ENCODE results near the gene RSU1. TPM values are rescaled to one million over a fixed set of nuclear protein-coding genes. Genes with fewer than 3 reads are reported as not detected.

Gene RSU1
- total RNA-seq, 4 donors from 2014 or later, result 25.1 to 61.6 (median 44.7) TPM

DNA sequence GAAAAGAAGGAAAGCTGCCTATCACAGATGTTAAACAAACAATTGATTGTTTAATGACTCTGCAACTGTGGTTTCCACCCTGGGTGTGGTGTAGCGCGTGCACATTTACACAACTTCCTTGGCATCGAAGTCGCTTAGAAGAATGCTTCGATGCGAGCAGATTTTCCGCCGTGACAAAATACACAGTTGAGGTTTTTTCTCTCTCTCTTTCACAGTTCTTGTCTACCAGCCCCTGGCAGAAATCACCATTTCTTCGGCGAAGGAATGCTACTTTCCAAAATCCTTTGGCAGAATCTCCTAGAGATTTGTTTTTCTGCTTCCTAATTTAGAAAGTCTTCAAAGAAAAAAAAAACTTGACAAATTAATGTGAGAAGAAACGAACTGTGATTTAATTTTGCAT is 224.8 kb downstream of the RSU1 start:
- Histone ChIP-seq H3K4me3 (no peak overlapping the region), H3K4me1 (no peaks in the 10 kb centered on the region), H3K27me3 (no peaks in the 10 kb centered on the region), H3K27ac (no peak overlapping the region), H3K9me3 (no peaks in the 10 kb centered on the region), H3K36me3 (peaks cover 0 to 38% (median 0%) of the 10 kb centered on the region in 3 donors)
- TF ChIP-seq, protein P1, sequence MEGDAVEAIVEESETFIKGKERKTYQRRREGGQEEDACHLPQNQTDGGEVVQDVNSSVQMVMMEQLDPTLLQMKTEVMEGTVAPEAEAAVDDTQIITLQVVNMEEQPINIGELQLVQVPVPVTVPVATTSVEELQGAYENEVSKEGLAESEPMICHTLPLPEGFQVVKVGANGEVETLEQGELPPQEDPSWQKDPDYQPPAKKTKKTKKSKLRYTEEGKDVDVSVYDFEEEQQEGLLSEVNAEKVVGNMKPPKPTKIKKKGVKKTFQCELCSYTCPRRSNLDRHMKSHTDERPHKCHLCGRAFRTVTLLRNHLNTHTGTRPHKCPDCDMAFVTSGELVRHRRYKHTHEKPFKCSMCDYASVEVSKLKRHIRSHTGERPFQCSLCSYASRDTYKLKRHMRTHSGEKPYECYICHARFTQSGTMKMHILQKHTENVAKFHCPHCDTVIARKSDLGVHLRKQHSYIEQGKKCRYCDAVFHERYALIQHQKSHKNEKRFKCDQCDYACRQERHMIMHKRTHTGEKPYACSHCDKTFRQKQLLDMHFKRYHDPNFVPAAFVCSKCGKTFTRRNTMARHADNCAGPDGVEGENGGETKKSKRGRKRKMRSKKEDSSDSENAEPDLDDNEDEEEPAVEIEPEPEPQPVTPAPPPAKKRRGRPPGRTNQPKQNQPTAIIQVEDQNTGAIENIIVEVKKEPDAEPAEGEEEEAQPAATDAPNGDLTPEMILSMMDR (IDR thresholded peaks at IDR 0.05), result no peak
- TF ChIP-seq EP300 (IDR thresholded peaks at IDR 0.05), result peak in 1 of 2 donors; percentile 9
- 75 to 85% methylated on average over 11 of the region's 11 CpGs for WGBS, 2 donors
- no peak for DNase-seq (ENCODE audit: low spot score in 2 of 2)

DNA sequence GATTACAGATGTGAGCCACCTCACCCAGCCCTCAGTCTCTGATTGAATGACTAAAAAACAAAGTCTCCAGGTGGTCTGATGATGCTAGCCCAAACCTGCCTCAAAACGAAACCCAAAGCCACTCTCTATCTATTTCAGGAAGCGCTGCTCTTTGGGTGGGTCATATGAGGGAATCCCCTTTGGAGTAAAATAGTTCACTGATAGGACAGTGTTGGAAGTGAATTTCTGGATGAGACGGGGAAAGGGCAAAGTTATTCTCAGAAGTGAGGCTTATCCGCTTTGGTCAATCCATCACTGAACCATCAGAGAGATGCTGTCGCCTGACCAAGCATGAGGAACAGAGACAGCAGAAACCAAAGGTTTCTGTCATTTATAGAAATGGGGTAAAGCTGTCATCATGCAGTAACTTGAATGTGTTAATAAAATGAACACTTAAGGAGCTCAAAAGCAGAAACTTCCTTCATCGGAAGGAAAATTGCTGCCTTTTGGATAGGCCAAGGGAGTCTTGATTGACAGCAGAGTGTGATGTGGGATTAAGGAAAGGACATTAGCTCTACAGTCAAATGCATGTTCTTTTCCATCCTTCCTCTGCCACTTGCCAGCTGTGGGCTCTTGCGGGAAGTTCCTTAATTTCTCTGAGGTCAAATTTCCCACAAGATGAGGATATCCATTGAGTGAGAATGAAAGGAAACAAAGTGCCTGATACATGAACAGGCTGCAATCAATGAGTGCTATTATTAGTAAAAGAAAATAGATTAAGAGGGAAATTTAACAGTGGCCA is 230.7 kb downstream of the RSU1 start:
- H3K9me3 ChIP-seq, result no peaks in the 10 kb centered on the region
- peaks cover 0 to under 1% (median 0%) of the 10 kb centered on the region in 3 donors for H3K36me3 ChIP-seq
- H3K27ac ChIP-seq, result no peak overlapping the region
- 82 to 87% methylated on average over 7 of the region's 7 CpGs for WGBS, 2 donors
- no peak for DNase-seq (ENCODE audit: low spot score in 2 of 2)
- no peak overlapping the region for H3K4me3 ChIP-seq
- H3K4me1 ChIP-seq, result no peaks in the 10 kb centered on the region
- H3K27me3 ChIP-seq, result no peaks in the 10 kb centered on the region
- no peak for TF ChIP-seq EP300 (IDR thresholded peaks at IDR 0.05)
- no peak for TF ChIP-seq POLR2A (IDR thresholded peaks at IDR 0.05)
- TF ChIP-seq, protein P1 (IDR thresholded peaks at IDR 0.05), result no peak

DNA sequence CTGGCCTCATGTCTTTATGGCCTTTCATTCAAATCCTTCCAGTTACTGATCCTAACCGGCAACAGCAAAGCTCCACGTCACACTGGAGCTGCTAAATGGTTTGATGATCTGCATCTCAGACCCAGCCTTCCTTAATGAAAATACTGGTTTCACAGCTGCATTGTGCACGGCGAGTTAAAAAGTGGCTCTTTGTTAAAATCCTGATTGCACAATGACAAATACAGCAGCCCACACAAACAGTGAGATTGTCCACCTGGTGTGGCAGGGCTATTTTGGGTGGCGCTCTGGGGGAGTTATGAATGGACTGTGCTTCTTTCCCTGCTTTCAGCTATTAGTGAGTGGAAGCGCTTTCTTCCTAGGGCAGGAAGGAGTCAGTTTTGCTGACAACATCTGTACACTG is 232.1 kb downstream of the RSU1 start:
- TF ChIP-seq, protein P1 (IDR thresholded peaks at IDR 0.05), result no peak
- TF ChIP-seq EP300 (IDR thresholded peaks at IDR 0.05), result no peak
- no peak for TF ChIP-seq POLR2A (IDR thresholded peaks at IDR 0.05)
- no peaks in the 10 kb centered on the region for H3K4me1 ChIP-seq
- WGBS, 2 donors, result 42 to 52% methylated on average over 6 of the region's 6 CpGs
- no peaks in the 10 kb centered on the region for H3K36me3 ChIP-seq
- peaks cover 0 to 4% (median 0%) of the 10 kb centered on the region in 4 donors for H3K9me3 ChIP-seq
- H3K27me3 ChIP-seq, result no peaks in the 10 kb centered on the region
- no peak overlapping the region for H3K27ac ChIP-seq
- DNase-seq (ENCODE audit: low spot score in 2 of 2), result no peak
- H3K4me3 ChIP-seq, result no peak overlapping the region

DNA sequence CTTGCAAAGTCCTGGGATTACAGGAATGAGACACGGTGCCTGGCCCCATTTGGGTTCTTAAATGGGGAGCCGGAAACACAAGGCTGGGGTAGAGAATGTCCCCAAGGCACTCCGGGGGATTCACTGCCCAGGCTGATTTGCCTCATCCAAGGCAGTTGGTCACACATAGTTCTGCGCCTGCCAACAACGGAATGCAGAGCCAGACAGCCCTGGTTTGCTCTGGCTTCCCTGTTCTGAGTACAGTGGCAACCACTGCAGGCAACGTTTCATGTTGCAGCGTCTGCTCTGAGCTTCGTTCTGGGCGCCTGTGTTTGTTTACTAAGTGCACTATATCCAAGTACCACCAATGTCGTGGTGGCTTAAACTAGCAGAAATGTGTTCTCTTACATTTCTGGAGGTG is 233.8 kb downstream of the RSU1 start:
- no peaks in the 10 kb centered on the region for H3K36me3 ChIP-seq
- no peak overlapping the region for H3K4me3 ChIP-seq
- H3K9me3 ChIP-seq, result peaks cover 0 to 8% (median 0%) of the 10 kb centered on the region in 4 donors
- H3K27ac ChIP-seq, result no peak overlapping the region
- DNase-seq (ENCODE audit: low spot score in 2 of 2), result no peak
- TF ChIP-seq, protein P1 (IDR thresholded peaks at IDR 0.05), result no peak
- no peak for TF ChIP-seq EP300 (IDR thresholded peaks at IDR 0.05)
- no peak for TF ChIP-seq POLR2A (IDR thresholded peaks at IDR 0.05)
- no peaks in the 10 kb centered on the region for H3K4me1 ChIP-seq
- WGBS, 2 donors, result 83 to 87% methylated on average over 10 of the region's 10 CpGs
- H3K27me3 ChIP-seq, result no peaks in the 10 kb centered on the region

DNA sequence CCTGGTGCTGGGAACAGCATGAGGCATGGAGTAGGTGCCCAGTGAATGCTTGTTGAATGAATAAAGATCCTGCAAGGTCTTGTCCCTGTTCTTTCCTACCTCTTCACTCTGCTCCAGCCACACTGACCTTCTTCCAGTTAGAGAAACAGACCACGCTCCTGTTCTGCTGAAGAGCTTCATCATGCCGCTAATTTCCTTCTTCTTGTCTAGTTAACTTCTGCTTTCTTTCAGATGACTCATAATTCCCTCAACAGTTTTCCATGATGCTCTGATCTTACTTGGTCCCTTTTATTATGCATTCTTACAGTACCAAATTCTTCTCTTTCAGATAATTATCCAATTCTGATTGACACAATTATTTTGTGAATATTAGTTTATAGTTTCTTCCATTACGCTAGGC is 236.0 kb downstream of the RSU1 start:
- DNase-seq (ENCODE audit: low spot score in 2 of 2), result no peak
- no peak for TF ChIP-seq POLR2A (IDR thresholded peaks at IDR 0.05)
- H3K27ac ChIP-seq, result no peak overlapping the region
- WGBS, 2 donors, result 84 to 93% methylated on average over 3 of the region's 3 CpGs
- H3K4me3 ChIP-seq, result no peak overlapping the region
- H3K9me3 ChIP-seq, result peaks cover 0 to 19% (median 0%) of the 10 kb centered on the region in 4 donors
- H3K27me3 ChIP-seq, result no peaks in the 10 kb centered on the region
- H3K36me3 ChIP-seq, result no peaks in the 10 kb centered on the region
- no peaks in the 10 kb centered on the region for H3K4me1 ChIP-seq

All from tibial nerve (tissue), 4 donors.